HG02885 (cell line): ENCODE data around the gene SMIM26.

Experiments used
- ATAC-seq: cut with Tn5 transposase; IDR thresholded peaks from one replicate; pipeline ENCODE4 v1.9.1; 2021; ENCODE audit warnings: mild to moderate bottlenecking; ENCODE audit not compliant: unreplicated experiment, poor library complexity

The SMIM26 gene

DNA sequence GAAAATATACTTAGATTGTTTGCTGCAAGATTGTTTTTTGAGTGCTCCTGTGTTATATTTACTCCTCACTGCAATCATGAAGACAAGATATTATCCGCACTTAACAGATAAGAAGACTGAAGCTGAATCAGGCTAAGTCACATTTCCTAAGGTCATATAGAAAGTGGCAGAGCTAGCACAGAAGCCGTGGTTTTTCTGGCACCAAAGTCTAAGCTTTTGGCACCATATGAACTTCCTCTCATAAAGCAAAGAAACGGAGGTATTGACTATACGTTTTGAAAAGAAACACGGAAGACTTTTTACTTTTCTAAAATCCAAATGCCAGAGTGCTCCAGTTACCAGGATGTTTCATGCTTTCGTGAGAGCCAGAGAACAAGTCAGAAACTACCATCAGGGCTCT lies 11.3 kb downstream of the SMIM26 start:
- no peak for ATAC-seq

GRCh38 chr20:18580012-18580411 lies 12.8 kb downstream of the SMIM26 start:
- no peak for ATAC-seq

GRCh38 chr20:18585134-18585533 lies 17.9 kb downstream of the SMIM26 start:
- ATAC-seq: no peak

GRCh38 chr20:18587665-18588573 lies 20.7 kb downstream of the SMIM26 start, which contains the start of gene DTD1:
Gene DTD1, plus strand, starts transcription at chr20:18588054. Its CDS starts 19 bp downstream, at chr20:18588073.
- peak; percentile 84 for ATAC-seq

DNA sequence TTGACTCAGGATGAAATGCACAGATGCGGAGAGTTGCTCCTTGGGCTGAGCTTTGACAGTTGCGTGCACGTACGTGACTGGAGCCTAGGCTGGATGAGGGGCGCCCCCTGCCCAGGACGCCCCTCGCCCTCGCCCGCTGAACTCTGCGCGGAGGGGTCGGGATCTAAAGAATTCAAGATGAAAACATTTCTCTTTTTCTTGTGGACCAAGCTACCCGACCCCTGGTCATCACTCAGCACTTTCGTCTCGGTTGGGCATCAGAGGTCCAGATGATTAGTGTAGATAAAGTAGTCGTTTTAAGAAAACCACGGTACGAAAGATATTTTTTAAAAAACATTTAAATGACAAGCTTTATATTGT lies 21.3 kb downstream of the SMIM26 start:
- peak; percentile 12 for ATAC-seq

- ATAC-seq: no peak
Measured at GRCh38 chr20:18589941-18590674, 22.9 kb downstream of the SMIM26 start.

- no peak for ATAC-seq
Measured at GRCh38 chr20:18596270-18596669, 29.0 kb downstream of the SMIM26 start.

DNA sequence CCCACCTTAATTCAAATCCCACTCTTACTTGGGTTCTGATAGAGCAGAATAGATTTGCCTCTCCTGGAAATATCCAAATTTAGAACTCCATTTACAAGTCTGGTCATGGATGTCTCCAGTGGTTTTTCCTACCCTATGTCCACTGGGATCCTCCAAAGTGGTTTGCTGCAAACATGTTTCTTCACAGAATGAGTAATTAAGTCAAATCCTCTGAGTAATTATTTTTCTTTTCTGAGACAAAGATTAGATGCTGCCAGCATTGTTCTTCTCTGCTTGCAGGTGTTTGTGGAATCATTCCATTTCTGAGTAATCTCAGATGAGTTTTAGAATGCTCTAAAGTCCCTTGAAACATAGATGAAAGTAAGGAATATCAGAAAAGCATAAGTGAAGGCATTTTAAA lies 42.5 kb downstream of the SMIM26 start:
- no peak for ATAC-seq

- ATAC-seq: no peak
Measured at GRCh38 chr20:18611492-18611891, 44.3 kb downstream of the SMIM26 start.

- ATAC-seq: no peak
Measured at GRCh38 chr20:18613553-18613952, 46.3 kb downstream of the SMIM26 start.

DNA sequence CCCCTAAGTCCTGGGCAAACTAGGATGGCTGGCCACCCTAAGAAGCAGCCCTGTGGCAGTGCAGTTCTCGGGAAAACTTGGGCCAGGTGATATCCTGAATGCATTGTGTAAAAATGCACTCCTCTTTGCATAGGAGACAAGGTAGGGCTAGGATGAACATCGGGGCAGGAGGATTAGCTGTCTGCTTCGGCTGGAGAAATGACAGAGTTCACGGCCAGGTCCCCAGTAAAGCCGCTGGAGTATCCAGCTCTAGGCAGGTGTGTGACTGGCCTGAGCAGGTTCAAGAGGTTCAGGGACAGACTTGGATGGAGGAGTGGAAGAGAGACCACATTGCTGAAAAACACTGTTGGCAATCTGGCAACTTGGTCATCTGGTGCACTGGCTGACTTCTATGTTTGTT lies 47.0 kb downstream of the SMIM26 start:
- ATAC-seq: no peak

DNA sequence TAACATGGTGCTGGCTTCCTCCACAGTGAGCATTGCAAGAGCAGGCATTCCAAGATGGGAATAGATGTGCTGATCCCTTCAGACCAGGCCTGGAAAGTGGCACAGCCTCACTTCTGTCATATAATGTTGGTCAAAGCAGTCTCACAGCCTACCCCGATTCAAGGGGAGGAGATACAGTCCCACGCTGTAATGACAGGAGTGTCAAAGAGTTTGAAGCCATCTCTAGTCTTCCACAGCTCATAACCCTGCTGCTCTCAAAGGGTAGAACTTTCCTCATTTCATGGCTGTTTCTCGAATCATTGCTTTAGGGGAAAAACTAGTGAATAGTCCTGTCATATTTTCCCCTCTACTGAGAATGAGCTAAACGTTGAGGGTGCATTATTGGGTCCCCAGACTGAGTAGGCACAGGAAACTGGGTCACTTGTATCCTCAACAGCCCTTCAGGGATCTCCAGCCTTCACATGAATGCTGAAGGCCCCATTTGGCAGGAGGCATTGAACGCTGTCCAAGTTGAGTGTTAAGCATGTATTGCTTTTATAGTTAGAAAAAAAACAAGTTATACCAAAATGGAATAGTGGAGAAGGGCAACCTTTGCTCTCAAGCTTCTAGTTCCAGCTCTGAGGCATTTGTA lies 47.9 kb downstream of the SMIM26 start:
- ATAC-seq: no peak
